Trophoblast cell (in vitro differentiated cells and primary cell): ENCODE measurements around the gene PCDHGC4.
A peak's percentile ranks its signal among the peaks of the same experiment; 100 is the strongest.

Source experiments
- DNase-seq, 2 donors: peaks; one replicate each; pipeline ENCODE4 v3.0.0-alpha.2; 2016
- H2AFZ ChIP-seq: 2 replicates; pipeline ENCODE4 v1.6.1; 2013; ENCODE audit warnings: low read length, moderate library complexity, mild to moderate bottlenecking; ENCODE audit not compliant: insufficient read depth, poor library complexity
- H2AK5ac ChIP-seq: 2 replicates; pipeline ENCODE4 v1.6.1; 2013; ENCODE audit warnings: mild to moderate bottlenecking, low read length
- H2BK120ac ChIP-seq: 2 replicates; pipeline ENCODE4 v1.6.1; 2013; ENCODE audit warnings: low read length, mild to moderate bottlenecking, moderate library complexity; ENCODE audit not compliant: insufficient read depth, poor library complexity
- H2BK12ac ChIP-seq: 2 replicates; pipeline ENCODE4 v1.6.1; 2013; ENCODE audit warnings: mild to moderate bottlenecking, low read length, moderate library complexity
- H2BK5ac ChIP-seq: 2 replicates; pipeline ENCODE4 v1.6.1; 2013; ENCODE audit warnings: low read length, low read depth, moderate library complexity, mild to moderate bottlenecking; ENCODE audit not compliant: poor library complexity
- H3K14ac ChIP-seq: 2 replicates; pipeline ENCODE4 v1.6.1; 2013; ENCODE audit warnings: mild to moderate bottlenecking, low read length
- H3K18ac ChIP-seq: 2 replicates; pipeline ENCODE4 v1.6.1; 2013; ENCODE audit warnings: mild to moderate bottlenecking, low read length
- H3K23ac ChIP-seq: 2 replicates; pipeline ENCODE4 v1.6.1; 2013; ENCODE audit warnings: low read length
- H3K27ac ChIP-seq: 2 replicates; pipeline ENCODE4 v1.5.1; 2013; ENCODE audit warnings: low read depth, mild to moderate bottlenecking, inconsistent platforms, low read length, moderate library complexity
- H3K27me3 ChIP-seq: 2 replicates; pipeline ENCODE4 v1.6.1; 2013; ENCODE audit warnings: inconsistent platforms, mild to moderate bottlenecking, low read length, moderate library complexity; ENCODE audit not compliant: insufficient read depth
- H3K36me3 ChIP-seq, 2 experiments: 1 replicate in 1 of 2; 2 replicates in 1 of 2; pipeline ENCODE4 v1.6.1; 2013; ENCODE audit warnings: low read length in 2 of 2, mild to moderate bottlenecking in 2 of 2, moderate library complexity in 1 of 2; ENCODE audit not compliant: insufficient read depth in 2 of 2, control insufficient read depth in 1 of 2
- H3K4ac ChIP-seq: 2 replicates; pipeline ENCODE4 v1.6.1; 2013; ENCODE audit warnings: low read depth, mild to moderate bottlenecking, low read length, moderate library complexity
- H3K4me1 ChIP-seq, 2 experiments: 1 replicate in 1 of 2; 2 replicates in 1 of 2; pipeline ENCODE4 v1.6.1; 2013; ENCODE audit warnings: low read length in 2 of 2, mild to moderate bottlenecking in 2 of 2, moderate library complexity in 1 of 2; ENCODE audit not compliant: insufficient read depth in 2 of 2, control insufficient read depth in 1 of 2
- H3K4me2 ChIP-seq: 2 replicates; pipeline ENCODE4 v1.6.1; 2013; ENCODE audit warnings: inconsistent platforms, mild to moderate bottlenecking, low read length, moderate library complexity
- H3K4me3 ChIP-seq: 2 replicates; pipeline ENCODE4 v1.5.1; 2013; ENCODE audit warnings: mild to moderate bottlenecking, low read depth, low read length, inconsistent platforms
- H3K79me1 ChIP-seq: one replicate; pipeline ENCODE4 v1.6.1; 2013; ENCODE audit warnings: low read length
- H3K79me2 ChIP-seq: 2 replicates; pipeline ENCODE4 v1.6.1; 2013; ENCODE audit warnings: low read length, mild to moderate bottlenecking; ENCODE audit not compliant: control insufficient read depth, insufficient read depth, poor library complexity
- H3K9ac ChIP-seq: 2 replicates; pipeline ENCODE4 v1.6.1; 2013; ENCODE audit warnings: mild to moderate bottlenecking, low read length
- H3K9me3 ChIP-seq: 2 replicates; pipeline ENCODE4 v1.6.1; 2013; ENCODE audit warnings: low read depth, mild to moderate bottlenecking, control low read depth, inconsistent platforms, low read length; ENCODE audit not compliant: insufficient read depth
- H4K12ac ChIP-seq: 2 replicates; pipeline ENCODE4 v1.6.1; 2013; ENCODE audit warnings: low read depth, mild to moderate bottlenecking, low read length, moderate library complexity
- H4K8ac ChIP-seq: 2 replicates; pipeline ENCODE4 v1.6.1; 2013; ENCODE audit warnings: low read depth, mild to moderate bottlenecking, low read length, moderate library complexity
- H4K91ac ChIP-seq: one replicate; pipeline ENCODE4 v1.6.1; 2013; ENCODE audit warnings: low read depth, mild to moderate bottlenecking, low read length, moderate library complexity
- WGBS: extraction: QIAGEN DNeasy Blood & Tissue Kit; methylation state at CpG from one replicate; pipeline ENCODE4 v1.1.7; 2013; ENCODE audit warnings: missing lambda C conversion rate; ENCODE audit not compliant: insufficient read length, insufficient coverage; ENCODE audit errors: extremely low coverage; 5-methylcytosine and 5-hydroxymethylcytosine counted together

The PCDHGC4 gene

GRCh38 chr5:141503681-141504080 is 18.9 kb downstream of the PCDHGC4 start:
- peaks cover 4% of the 10 kb centered on the region for H3K79me2 ChIP-seq
- H3K23ac ChIP-seq, result no peak overlapping the region
- no CpG with 5 or more reads among the region's 2 CpGs for WGBS
- H2BK12ac ChIP-seq, result no peak overlapping the region
- H3K79me1 ChIP-seq, result peaks cover 17% of the 10 kb centered on the region
- H2AFZ ChIP-seq, result no peak overlapping the region
- H3K27me3 ChIP-seq, result no peaks in the 10 kb centered on the region
- no peaks in the 10 kb centered on the region for H3K9me3 ChIP-seq
- H4K8ac ChIP-seq, result no peak overlapping the region
- no peak overlapping the region for H4K12ac ChIP-seq
- peaks cover 16 to 18% of the 10 kb centered on the region in 2 experiments for H3K4me1 ChIP-seq
- no peak overlapping the region for H3K18ac ChIP-seq
- no peak overlapping the region for H2BK5ac ChIP-seq
- H3K4ac ChIP-seq, result no peak overlapping the region
- no peak overlapping the region for H3K9ac ChIP-seq
- H3K4me2 ChIP-seq, result no peak overlapping the region
- H3K36me3 ChIP-seq, result peaks cover 16 to 22% of the 10 kb centered on the region in 2 experiments
- no peak overlapping the region for H4K91ac ChIP-seq
- H2BK120ac ChIP-seq, result no peak overlapping the region
- no peak overlapping the region for H3K27ac ChIP-seq
- no peak overlapping the region for H3K14ac ChIP-seq
- no peak overlapping the region for H3K4me3 ChIP-seq
- no peak overlapping the region for H2AK5ac ChIP-seq
- no peak for DNase-seq

DNA sequence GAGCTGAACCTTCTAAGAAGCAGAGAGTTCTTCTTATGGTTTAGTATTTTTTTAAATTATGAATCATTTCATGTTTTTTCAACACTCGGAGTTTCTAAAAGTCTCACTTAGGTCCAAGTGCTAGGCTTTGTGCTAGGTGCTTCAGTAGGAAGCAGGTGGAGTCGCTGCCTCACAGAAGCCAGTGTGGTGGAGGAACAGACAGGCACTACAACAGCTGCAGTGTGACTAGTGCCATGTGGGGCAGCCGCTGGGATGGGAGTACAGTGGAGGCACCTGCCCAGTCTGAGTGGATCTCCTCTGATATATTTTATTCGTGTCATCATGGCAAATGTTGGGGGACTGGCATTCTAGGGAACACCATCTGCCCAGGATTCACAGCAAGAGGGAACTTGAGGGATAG is 19.4 kb downstream of the PCDHGC4 start:
- Histone ChIP-seq H3K27ac (no peak overlapping the region), H2AFZ (no peak overlapping the region), H4K12ac (no peak overlapping the region), H3K4me2 (no peak overlapping the region), H2AK5ac (no peak overlapping the region), H3K9ac (no peak overlapping the region), H4K91ac (no peak overlapping the region), H3K4me3 (no peak overlapping the region), H3K4me1 (peaks cover 18 to 21% of the 10 kb centered on the region in 2 experiments), H4K8ac (no peak overlapping the region), H3K79me2 (peaks cover 4% of the 10 kb centered on the region), H2BK12ac (no peak overlapping the region), H3K27me3 (no peaks in the 10 kb centered on the region), H2BK120ac (no peak overlapping the region), H3K14ac (no peak overlapping the region), H3K79me1 (peaks cover 20% of the 10 kb centered on the region), H3K23ac (no peak overlapping the region), H2BK5ac (no peak overlapping the region), H3K36me3 (peaks cover 14 to 22% of the 10 kb centered on the region in 2 experiments), H3K4ac (no peak overlapping the region), H3K9me3 (no peaks in the 10 kb centered on the region), H3K18ac (no peak overlapping the region)
- no CpG with 5 or more reads among the region's 4 CpGs for WGBS
- DNase-seq, result no peak

DNA sequence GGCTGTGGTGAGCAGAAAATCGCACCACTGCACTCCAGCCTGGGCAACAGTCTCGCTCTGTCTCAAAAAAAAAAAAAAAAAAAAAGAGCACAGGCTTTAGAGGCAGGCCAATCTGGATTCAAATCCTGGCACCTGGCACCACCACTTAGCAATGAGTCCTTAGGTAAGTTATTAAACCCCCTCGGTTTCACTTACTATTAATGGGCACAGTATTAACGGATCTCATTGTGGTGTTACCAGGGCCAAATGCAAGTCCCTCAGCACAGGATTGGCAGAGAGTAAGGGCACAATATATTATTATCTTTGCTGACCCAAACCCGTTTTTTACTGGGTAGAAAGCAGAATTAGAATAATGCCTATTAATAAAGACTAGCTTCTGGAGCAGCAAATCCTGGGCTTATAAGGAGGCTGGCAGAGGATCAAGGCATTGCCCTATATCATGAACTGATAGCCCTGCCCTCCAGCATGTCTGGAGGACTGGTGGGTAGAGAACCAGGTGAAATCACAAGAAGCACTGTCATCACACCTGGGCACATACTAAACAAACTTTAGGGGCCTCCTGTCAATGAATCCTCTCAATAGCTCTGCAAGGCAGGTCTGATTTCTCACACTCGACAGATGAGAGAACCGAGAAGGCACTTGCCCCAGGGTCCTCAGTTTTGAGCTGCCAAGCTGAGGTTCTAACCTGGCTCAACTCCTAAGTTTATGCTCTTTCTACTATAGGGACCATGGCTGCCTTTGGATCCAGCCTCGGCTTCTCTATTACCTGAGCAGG is 21.7 kb downstream of the PCDHGC4 start:
- peaks cover 32% of the 10 kb centered on the region for H3K79me1 ChIP-seq
- H3K4ac ChIP-seq, result no peak overlapping the region
- H2BK12ac ChIP-seq, result peak overlapping the region; percentile 68
- no peak overlapping the region for H3K23ac ChIP-seq
- H3K14ac ChIP-seq, result peak overlapping the region; percentile 43
- H3K4me1 ChIP-seq, result peaks cover 27 to 30% of the 10 kb centered on the region in 2 experiments
- DNase-seq, result no peak
- no peak overlapping the region for H2AFZ ChIP-seq
- H2BK5ac ChIP-seq, result peak overlapping the region; percentile 68
- no peaks in the 10 kb centered on the region for H3K9me3 ChIP-seq
- H4K12ac ChIP-seq, result peak overlapping the region; percentile 39
- H3K36me3 ChIP-seq, result peaks cover 28 to 39% of the 10 kb centered on the region in 2 experiments
- peak overlapping the region; percentile 45 for H4K91ac ChIP-seq
- H3K27me3 ChIP-seq, result no peaks in the 10 kb centered on the region
- H2AK5ac ChIP-seq, result no peak overlapping the region
- H4K8ac ChIP-seq, result peak overlapping the region; percentile 25
- H3K9ac ChIP-seq, result no peak overlapping the region
- no peak overlapping the region for H3K4me3 ChIP-seq
- H2BK120ac ChIP-seq, result peak overlapping the region; percentile 35
- H3K27ac ChIP-seq, result peak overlapping the region; percentile 70
- peaks cover 4% of the 10 kb centered on the region for H3K79me2 ChIP-seq
- no CpG with 5 or more reads among the region's 8 CpGs for WGBS
- H3K18ac ChIP-seq, result peak overlapping the region; percentile 30
- H3K4me2 ChIP-seq, result no peak overlapping the region

DNA sequence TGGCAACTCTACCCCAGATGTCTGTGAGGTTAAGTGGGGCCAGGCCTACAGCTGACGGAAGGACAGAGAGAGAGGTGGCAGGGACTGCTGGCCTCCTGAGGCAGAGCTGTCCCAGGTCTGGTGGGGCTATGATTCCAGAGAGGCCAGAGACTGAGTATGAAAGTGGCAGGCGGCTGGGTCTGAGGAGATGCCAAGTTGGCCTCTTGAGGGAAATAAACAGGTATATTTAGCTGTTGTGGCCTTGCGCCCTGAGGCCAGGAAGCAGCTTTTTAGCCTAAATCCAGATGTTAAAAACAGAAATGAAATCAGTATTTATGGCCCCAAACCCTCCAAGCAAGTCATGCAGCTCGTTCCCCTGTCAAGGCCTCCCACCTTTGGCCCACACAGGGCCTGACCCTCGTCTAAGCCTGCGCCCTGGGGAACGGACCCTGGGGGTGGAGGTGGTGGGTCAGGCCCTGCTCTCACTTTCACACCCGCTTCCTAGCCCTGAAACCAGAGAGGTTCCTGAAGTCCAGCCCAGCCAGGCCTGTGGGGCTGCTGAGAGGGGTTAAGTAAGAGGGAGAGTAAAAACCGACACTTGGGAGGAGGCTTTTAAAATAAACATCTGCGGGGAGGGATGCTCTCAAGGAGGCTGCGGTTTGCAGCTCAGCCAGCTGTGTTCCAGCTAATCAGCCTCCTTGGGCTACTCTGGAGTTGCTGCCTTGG is 22.7 kb downstream of the PCDHGC4 start:
- peaks cover 37 to 39% of the 10 kb centered on the region in 2 experiments for H3K4me1 ChIP-seq
- H3K79me1 ChIP-seq, result peaks cover 41% of the 10 kb centered on the region
- peaks cover 32 to 41% of the 10 kb centered on the region in 2 experiments for H3K36me3 ChIP-seq
- H3K4me2 ChIP-seq, result no peak overlapping the region
- no peaks in the 10 kb centered on the region for H3K27me3 ChIP-seq
- H2AFZ ChIP-seq, result peak overlapping the region; percentile 17
- peak overlapping the region; percentile 95 for H3K14ac ChIP-seq
- DNase-seq, result no peak
- H4K12ac ChIP-seq, result peak overlapping the region; percentile 49
- H4K8ac ChIP-seq, result peak overlapping the region; percentile 86
- peak overlapping the region; percentile 96 for H4K91ac ChIP-seq
- peak overlapping the region; percentile 80 for H3K4ac ChIP-seq
- H3K9me3 ChIP-seq, result no peaks in the 10 kb centered on the region
- peak overlapping the region; percentile 91 for H2AK5ac ChIP-seq
- H3K79me2 ChIP-seq, result peaks cover 6% of the 10 kb centered on the region
- peak overlapping the region; percentile 91 for H3K18ac ChIP-seq
- peak overlapping the region; percentile 84 for H2BK12ac ChIP-seq
- H3K9ac ChIP-seq, result no peak overlapping the region
- H2BK5ac ChIP-seq, result peak overlapping the region; percentile 90
- peak overlapping the region; percentile 98 for H3K27ac ChIP-seq
- H3K23ac ChIP-seq, result no peak overlapping the region
- no CpG with 5 or more reads among the region's 11 CpGs for WGBS
- no peak overlapping the region for H3K4me3 ChIP-seq
- H2BK120ac ChIP-seq, result peak overlapping the region; percentile 97
